Neural progenitor cell (in vitro differentiated cells): ENCODE results near the gene ID2. TPM values are rescaled to one million over a fixed set of nuclear protein-coding genes. Genes with fewer than 3 reads are reported as not detected.
A peak's percentile ranks its signal among the peaks of the same experiment; 100 is the strongest.

Experiments used
- DNase-seq: peaks from one replicate; pipeline ENCODE4 v3.0.0-alpha.2; 2016; ENCODE audit warnings: low spot score
- H2AFZ ChIP-seq: fragments of 200-600 bp; sonication (generic); replicated peaks from 2 replicates; pipeline ENCODE4 v1.6.1; 2016; ENCODE audit warnings: antibody characterized with exemption
- H3F3A ChIP-seq: fragments of 200-600 bp; sonication (generic); 2 replicates; pipeline ENCODE4 v1.6.1; 2016; ENCODE audit warnings: antibody characterized with exemption, low read depth
- H3K27ac ChIP-seq: fragments of 200-600 bp; sonication (generic); 2 replicates; pipeline ENCODE4 v1.5.1; 2016; ENCODE audit warnings: mild to moderate bottlenecking
- H3K27me3 ChIP-seq: fragments of 200-600 bp; sonication (generic); 2 replicates; pipeline ENCODE4 v1.6.1; 2016; ENCODE audit warnings: mild to moderate bottlenecking, moderate library complexity
- H3K36me3 ChIP-seq: fragments of 200-600 bp; sonication (generic); 2 replicates; pipeline ENCODE4 v1.5.1; 2016
- H3K4me1 ChIP-seq: fragments of 200-600 bp; sonication (generic); 2 replicates; pipeline ENCODE4 v1.6.1; 2016; ENCODE audit warnings: mixed run types
- H3K4me2 ChIP-seq: fragments of 200-600 bp; sonication (generic); 2 replicates; pipeline ENCODE4 v1.6.1; 2016
- H3K4me3 ChIP-seq: fragments of 200-600 bp; sonication (generic); 2 replicates; pipeline ENCODE4 v1.5.1; 2016
- H3K79me2 ChIP-seq: fragments of 200-600 bp; sonication (generic); 2 replicates; pipeline ENCODE4 v1.6.1; 2016; ENCODE audit warnings: low read depth
- H3K9ac ChIP-seq: fragments of 200-600 bp; sonication (generic); 2 replicates; pipeline ENCODE4 v1.6.1; 2016
- H3K9me3 ChIP-seq: fragments of 200-600 bp; sonication (generic); 2 replicates; pipeline ENCODE4 v1.5.1; 2016; ENCODE audit warnings: low read depth
- H4K20me1 ChIP-seq: fragments of 200-600 bp; sonication (generic); 2 replicates; pipeline ENCODE4 v1.6.1; 2016; ENCODE audit warnings: low read depth
- H3K27ac Mint-ChIP-seq: 3 replicates; pipeline ENCODE4 v1.8.0; 2021; ENCODE audit warnings: mixed read lengths
- H3K27me3 Mint-ChIP-seq: 2 replicates; pipeline ENCODE4 v1.8.0; 2022; ENCODE audit warnings: low read depth, mild to moderate bottlenecking, inconsistent platforms, moderate library complexity, mixed read lengths; ENCODE audit not compliant: insufficient read depth
- H3K36me3 Mint-ChIP-seq: 3 replicates; pipeline ENCODE4 v1.8.0; 2021; ENCODE audit warnings: mixed read lengths
- H3K4me1 Mint-ChIP-seq: 3 replicates; pipeline ENCODE4 v1.8.0; 2021; ENCODE audit warnings: mixed read lengths
- H3K4me3 Mint-ChIP-seq: 3 replicates; pipeline ENCODE4 v1.8.0; 2021; ENCODE audit warnings: mild to moderate bottlenecking, moderate library complexity, mixed read lengths
- H3K9me3 Mint-ChIP-seq: 3 replicates; pipeline ENCODE4 v1.8.0; 2020; ENCODE audit warnings: mixed read lengths
- CTCF ChIP-seq: fragments of 200-600 bp; sonication (generic); IDR thresholded peaks from 2 replicates; pipeline ENCODE4 v1.5.1; 2017; ENCODE audit warnings: antibody characterized with exemption, mild to moderate bottlenecking
- EZH2 ChIP-seq: fragments of 200-600 bp; sonication (generic); IDR thresholded peaks from 2 replicates; pipeline ENCODE4 v1.6.1; 2017; ENCODE audit warnings: antibody characterized with exemption, mild to moderate bottlenecking, moderate library complexity
- EZH2phosphoT487 ChIP-seq: fragments of 200-600 bp; sonication (generic); IDR thresholded peaks from 2 replicates; pipeline ENCODE4 v1.6.1; 2017; ENCODE audit warnings: antibody characterized with exemption
- total RNA-seq: library from RNA; depleted of rRNA; stranded (reverse); fragments of >200 nt; gene quantifications from 2 replicates; pipeline ENCODE4 v1.2.3, GENCODE V29; 2015; ENCODE audit warnings: low replicate concordance

Gene ID2
- total RNA-seq = 140 and 224 TPM in 2 replicates

GRCh38 chr2:8681786-8682692, at the start of gene ID2:
ID2 (plus strand) TSS chr2:8682056; CDS start chr2:8682166, 110 bp downstream.
- peaks cover 23% of the 10 kb centered on the region for H3K36me3 Mint-ChIP-seq
- H3K9ac ChIP-seq = peak within 1 kb of the TSS; percentile 44
- peaks cover 1% of the 10 kb centered on the region for H3K27me3 ChIP-seq
- H2AFZ ChIP-seq = no peak within 1 kb of the TSS
- no peaks in the 10 kb centered on the region for H3K9me3 ChIP-seq
- TF ChIP-seq EZH2phosphoT487 = no peak
- no peak for TF ChIP-seq CTCF
- TF ChIP-seq EZH2 = no peak
- H3K4me2 ChIP-seq = peak within 1 kb of the TSS; percentile 85
- no peaks in the 10 kb centered on the region for H3K36me3 ChIP-seq
- H4K20me1 ChIP-seq = peaks cover 30% of the 10 kb centered on the region
- H3K4me1 ChIP-seq = peaks cover 42% of the 10 kb centered on the region
- peak within 1 kb of the TSS; percentile 100 for H3K4me3 Mint-ChIP-seq
- no peak within 1 kb of the TSS for H3K27ac ChIP-seq
- peaks cover 53% of the 10 kb centered on the region for H3F3A ChIP-seq
- H3K4me1 Mint-ChIP-seq = peaks cover 41% of the 10 kb centered on the region
- H3K79me2 ChIP-seq = peaks cover 34% of the 10 kb centered on the region
- peak within 1 kb of the TSS; percentile 96 for H3K27ac Mint-ChIP-seq
- peak within 1 kb of the TSS; percentile 89 for H3K4me3 ChIP-seq
- no peaks in the 10 kb centered on the region for H3K9me3 Mint-ChIP-seq
- DNase-seq = peak; percentile 99
- peaks cover 5% of the 10 kb centered on the region for H3K27me3 Mint-ChIP-seq

- Histone ChIP-seq H3K36me3 (no peaks in the 10 kb centered on the region), H2AFZ (no peak overlapping the region), H3K4me2 (no peak overlapping the region), H3K27ac (no peak overlapping the region), H3K4me1 (peaks cover 20% of the 10 kb centered on the region), H3K9ac (no peak overlapping the region), H3K27me3 (no peaks in the 10 kb centered on the region), H3K79me2 (no peaks in the 10 kb centered on the region), H4K20me1 (no peaks in the 10 kb centered on the region), H3F3A (peaks cover 25% of the 10 kb centered on the region), H3K9me3 (no peaks in the 10 kb centered on the region), H3K4me3 (no peak overlapping the region)
- H3K36me3 Mint-ChIP-seq = no peaks in the 10 kb centered on the region
- H3K9me3 Mint-ChIP-seq = no peaks in the 10 kb centered on the region
- H3K4me1 Mint-ChIP-seq = peaks cover 64% of the 10 kb centered on the region
- no peak overlapping the region for H3K4me3 Mint-ChIP-seq
- no peak for DNase-seq
- peaks cover 9% of the 10 kb centered on the region for H3K27me3 Mint-ChIP-seq
- H3K27ac Mint-ChIP-seq = peak overlapping the region; percentile 29
- TF ChIP-seq EZH2 = no peak
- TF ChIP-seq CTCF = no peak
- TF ChIP-seq EZH2phosphoT487 = no peak
Measured at GRCh38 chr2:8632755-8633154, 49.1 kb upstream of the ID2 start.

GRCh38 chr2:8633186-8633734, 48.6 kb upstream of the ID2 start:
- Histone ChIP-seq H3K36me3 (no peaks in the 10 kb centered on the region), H3K4me3 (no peak overlapping the region), H3K9ac (no peak overlapping the region), H3F3A (peaks cover 30% of the 10 kb centered on the region), H3K27me3 (no peaks in the 10 kb centered on the region), H3K4me1 (peaks cover 26% of the 10 kb centered on the region), H2AFZ (no peak overlapping the region), H3K4me2 (no peak overlapping the region), H3K79me2 (no peaks in the 10 kb centered on the region), H3K9me3 (no peaks in the 10 kb centered on the region), H3K27ac (no peak overlapping the region), H4K20me1 (no peaks in the 10 kb centered on the region)
- H3K4me1 Mint-ChIP-seq = peaks cover 67% of the 10 kb centered on the region
- H3K9me3 Mint-ChIP-seq = no peaks in the 10 kb centered on the region
- no peak for TF ChIP-seq CTCF
- no peak for TF ChIP-seq EZH2phosphoT487
- no peak for TF ChIP-seq EZH2
- peaks cover 9% of the 10 kb centered on the region for H3K27me3 Mint-ChIP-seq
- peak overlapping the region; percentile 39 for H3K4me3 Mint-ChIP-seq
- H3K27ac Mint-ChIP-seq = no peak overlapping the region
- DNase-seq = no peak
- no peaks in the 10 kb centered on the region for H3K36me3 Mint-ChIP-seq
